HUDEP-2 (cell line): ENCODE data around the gene C1orf198.
"Not testable (repeated sequence)": the region's sequence is repeated elsewhere in the genome, so short reads cannot be mapped to it uniquely, and the experiment has no call there.

Experiments
- DNase-seq, 76 experiments: peaks; one replicate each; lab custom pipeline; 2025; ENCODE audit not compliant: unreplicated experiment in 76 of 76; lab: John Stamatoyannopoulos, UW

Gene C1orf198

DNA sequence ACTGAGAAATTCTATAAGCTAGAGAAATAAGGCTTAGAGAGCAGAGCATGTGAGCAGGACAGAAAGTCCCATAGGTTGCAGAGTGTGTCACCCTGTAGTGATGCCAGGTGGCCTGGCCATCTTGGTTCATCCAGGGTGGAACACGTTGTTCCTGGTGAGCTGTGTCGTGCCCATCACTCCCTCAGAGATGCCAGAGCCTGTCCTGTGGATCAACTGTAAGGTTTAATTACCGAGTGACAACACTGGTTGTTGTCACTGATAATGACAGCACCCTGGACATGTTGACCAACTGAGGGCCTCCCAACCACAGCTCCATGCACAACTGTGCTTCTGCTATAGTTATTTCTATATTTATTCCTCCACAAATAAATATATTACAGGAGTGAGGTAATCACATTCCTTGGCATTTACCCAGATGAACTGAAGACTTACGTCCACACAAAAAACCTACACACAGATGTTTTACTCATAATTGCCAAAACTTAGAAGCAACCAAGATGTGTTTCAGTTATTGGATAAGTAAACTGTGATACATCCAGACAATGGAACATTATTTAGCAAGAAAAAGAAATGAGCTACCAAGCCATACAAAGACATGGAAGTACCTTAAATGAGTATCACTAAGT, 6.2 kb downstream of the C1orf198 start:
- no peak for DNase-seq

DNA sequence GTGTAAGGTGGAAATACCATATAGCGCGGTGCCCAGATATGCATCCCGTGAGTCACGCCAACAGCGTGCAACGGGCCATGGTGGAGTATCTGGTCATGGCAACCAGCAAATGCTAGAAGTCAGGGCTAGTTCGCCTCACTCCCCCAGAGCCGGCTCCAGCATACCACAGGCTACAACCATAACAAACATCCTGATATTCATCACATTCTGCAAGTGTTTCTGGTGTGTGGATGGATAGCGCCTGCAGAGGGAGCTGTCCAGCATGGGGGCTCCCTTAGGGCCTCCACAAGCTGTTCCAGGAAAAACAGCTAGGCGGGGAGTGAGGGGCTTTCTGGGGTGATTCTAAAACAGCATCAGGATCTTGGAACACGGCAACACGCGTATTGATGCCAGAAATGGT, 6.8 kb downstream of the C1orf198 start:
- no peak for DNase-seq

GRCh38 chr1:230860617-230861384, 7.5 kb downstream of the C1orf198 start:
- no peak for DNase-seq

GRCh38 chr1:230858918-230859729, 9.2 kb downstream of the C1orf198 start:
- DNase-seq, result no peak

GRCh38 chr1:230858236-230858820, 10.0 kb downstream of the C1orf198 start:
- no peak for DNase-seq

DNA sequence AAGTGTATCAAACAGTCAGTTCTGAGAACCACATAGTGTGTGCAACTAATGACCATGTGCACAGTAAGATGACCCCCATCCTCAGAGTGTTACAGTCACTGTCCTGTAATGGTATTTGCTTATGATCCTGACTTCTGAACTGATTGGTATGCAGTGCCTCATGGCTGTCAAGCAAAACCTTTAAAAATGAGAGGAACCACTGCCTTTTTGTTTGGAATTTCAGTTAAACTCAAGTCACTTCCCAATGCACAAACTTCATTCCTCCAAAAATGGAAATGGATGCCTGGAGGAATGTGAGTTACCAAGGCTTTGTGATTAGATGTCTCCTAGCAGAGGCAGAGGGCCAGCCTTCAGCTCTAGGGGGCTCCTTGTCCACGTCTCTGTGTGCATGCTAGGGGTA, 10.5 kb downstream of the C1orf198 start:
- no peak for DNase-seq

DNA sequence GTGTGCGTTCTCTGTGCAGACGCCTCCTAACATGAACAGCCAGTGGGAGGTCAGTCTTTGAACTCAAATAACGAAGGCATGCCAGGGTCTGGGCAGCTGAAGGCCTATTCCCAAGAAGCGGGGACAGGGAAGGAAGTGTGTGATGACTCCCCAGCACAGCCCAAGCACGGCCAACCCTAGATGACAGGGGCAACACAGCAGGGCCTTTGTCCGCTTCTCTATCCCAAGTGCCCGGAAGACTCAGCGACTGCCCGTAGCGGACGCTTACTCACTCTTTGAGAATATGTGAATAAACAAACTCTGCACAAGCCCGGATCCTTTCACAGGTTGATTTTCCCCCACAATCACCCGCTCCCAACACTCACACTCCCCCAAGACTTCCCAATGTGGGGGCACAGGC, 11.2 kb downstream of the C1orf198 start:
- no peak for DNase-seq

DNA sequence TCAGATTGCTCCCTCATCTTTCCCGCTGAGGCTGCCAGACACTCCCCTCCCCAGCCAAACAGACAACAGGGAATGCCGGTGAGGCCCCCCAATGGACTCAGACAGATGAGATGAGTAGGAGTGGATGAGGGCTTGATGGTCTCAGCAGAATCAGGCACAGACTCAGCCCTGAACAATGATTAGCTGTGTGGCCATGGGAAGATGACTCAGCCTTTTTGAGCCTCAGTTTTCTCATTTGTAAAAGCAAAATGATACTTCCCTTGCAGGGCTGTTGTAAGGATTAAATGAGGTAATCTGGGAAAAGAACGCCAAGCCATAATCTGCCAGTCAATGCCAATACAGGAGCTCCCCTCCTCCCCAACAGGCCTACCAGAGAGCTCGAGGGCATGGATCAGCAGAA, 12.4 kb downstream of the C1orf198 start:
- no peak for DNase-seq

DNA sequence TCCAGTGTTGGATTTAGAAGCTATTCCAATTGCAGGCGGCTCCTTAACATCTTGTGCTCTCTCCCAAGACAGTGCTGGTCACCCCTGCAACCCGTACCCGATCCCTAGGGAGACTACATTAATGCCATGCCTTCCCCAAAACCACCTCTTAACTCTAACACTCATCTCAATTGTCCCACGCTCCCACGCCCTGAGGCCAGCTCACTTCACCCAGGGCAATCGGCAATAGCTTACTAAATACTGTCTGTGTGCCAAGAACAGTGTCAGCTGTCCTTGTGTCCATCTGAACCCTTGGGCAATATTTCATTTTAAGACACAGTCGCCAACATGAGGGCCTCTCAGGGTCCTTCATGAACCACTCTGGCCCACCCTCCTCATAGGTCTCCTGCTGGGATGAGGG, 13.9 kb downstream of the C1orf198 start:
- no peak for DNase-seq

- DNase-seq, result no peak
Observed at GRCh38 chr1:230853731-230854130, 14.6 kb downstream of the C1orf198 start.

GRCh38 chr1:230852959-230853358, 15.4 kb downstream of the C1orf198 start:
- DNase-seq, result no peak

DNA sequence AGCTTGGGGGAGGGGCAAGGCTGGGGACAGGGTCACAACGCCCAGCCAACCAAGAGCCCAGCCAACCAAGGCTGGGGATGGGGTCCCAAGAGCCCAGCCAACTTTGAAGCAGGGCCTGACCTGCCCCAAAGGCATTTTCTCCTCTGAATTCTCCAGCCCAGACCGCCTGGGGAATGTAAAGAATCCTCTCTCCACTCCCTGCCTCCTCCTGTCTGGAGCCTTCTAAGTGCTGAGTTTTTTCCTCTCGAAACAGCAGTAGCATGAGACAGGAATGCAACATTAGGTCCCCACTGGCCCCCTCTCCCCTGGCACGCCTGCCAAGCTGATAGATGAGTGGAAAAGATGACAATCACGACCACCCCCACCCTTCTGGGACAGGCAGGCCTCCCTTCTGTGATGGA, 17.0 kb downstream of the C1orf198 start:
- no peak for DNase-seq

DNA sequence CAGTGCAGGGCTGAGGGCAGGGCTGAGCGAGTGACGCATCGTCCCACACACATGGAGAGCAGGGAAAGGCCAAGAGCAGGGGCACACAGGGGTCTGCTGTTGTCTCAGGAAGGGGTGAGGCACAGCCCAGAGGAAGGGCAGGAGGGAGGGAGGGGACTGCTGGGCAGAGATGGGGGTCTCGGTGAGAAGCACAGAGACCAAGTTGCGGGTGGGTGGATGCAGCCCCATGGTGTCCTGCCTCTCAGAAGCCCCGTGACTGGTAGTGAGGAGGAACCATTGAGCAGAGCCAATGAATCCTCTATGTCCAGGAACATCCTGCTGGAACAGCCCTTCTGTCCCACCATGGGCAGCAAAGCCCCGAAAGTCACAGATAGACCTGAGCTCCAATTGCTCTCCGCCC, 17.8 kb downstream of the C1orf198 start:
- DNase-seq, result no peak

- DNase-seq, result no peak
Observed at GRCh38 chr1:230849451-230850224, 18.7 kb downstream of the C1orf198 start.

- no peak for DNase-seq
Observed at GRCh38 chr1:230848235-230848634, 20.1 kb downstream of the C1orf198 start.

DNA sequence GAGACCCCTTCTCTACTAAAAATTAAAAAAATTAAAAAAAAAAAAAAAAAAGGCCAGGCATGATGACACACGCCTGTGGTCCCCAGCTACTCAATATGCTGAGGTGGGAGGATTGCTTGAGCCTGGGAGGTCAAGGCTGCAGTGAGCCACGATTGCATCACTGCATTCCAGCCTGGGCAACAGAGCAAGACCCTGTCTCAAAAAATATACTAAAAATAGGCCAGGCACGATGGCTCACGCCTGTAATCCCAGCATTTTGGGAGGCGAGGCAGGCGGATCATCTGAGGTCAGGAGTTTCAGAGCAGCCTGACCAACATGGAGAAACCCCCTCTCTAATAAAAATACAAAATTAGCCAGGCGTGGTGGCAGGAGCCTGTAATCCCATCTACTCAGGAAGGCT, 23.1 kb downstream of the C1orf198 start:
- DNase-seq, result not testable (repeated sequence)

DNA sequence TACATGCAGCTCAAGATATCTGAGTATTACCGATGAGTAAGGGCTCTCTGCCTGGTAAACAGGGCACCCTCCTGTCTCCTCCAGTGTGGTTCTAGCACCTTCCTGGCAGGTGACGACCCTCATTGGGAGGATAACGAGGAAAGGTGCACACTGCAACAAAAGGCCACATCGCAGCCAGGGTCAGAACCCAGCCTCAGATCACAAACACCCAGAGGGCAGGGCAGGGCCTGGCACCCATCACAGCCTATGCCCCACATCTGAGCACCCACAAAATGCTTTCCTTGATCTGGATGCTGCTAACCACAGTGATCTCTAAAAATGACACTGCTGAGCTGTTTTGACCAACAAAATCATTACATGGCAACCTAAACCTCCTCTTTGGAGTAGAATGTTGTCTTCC, 23.8 kb downstream of the C1orf198 start:
- DNase-seq, result no peak

DNA sequence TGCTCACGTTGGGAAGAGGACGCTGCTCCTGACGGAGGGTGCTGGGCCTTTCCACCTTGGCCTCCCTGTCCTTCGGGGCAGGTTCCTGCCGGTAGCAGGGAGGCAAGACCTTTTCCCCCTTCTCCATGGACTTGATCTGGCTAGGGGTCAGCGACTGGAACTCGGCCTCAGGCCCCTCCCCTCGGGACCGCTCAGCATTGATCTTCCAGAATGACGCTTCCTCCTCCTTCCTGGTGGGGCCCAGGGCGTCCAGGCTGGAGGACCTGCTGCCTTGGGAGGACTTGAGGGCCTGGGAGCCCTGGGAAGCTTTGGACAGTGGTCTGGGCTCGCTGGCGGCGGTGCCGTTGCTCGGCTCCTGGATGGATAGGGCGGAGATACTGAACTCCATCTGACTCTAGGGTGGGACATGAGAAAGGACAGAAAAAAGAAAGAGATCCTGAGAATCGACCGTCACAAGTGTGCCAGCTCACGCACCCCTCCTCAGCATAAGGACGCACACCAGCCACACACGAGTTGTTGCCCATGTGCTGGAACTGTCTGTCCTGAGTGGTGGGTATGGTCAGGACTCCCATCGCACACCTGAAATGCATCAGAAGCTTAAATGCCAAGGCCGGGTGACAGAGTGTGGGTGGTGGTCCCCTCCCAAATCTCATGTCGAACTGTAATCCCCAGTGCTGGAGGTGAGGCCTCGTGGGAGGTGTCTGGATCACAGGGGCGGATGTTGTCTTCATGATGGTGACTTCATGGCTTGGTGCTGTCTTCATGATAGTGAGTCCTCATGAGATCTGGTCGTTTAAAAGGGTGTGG, 24.6 kb downstream of the C1orf198 start:
- no peak for DNase-seq

DNA sequence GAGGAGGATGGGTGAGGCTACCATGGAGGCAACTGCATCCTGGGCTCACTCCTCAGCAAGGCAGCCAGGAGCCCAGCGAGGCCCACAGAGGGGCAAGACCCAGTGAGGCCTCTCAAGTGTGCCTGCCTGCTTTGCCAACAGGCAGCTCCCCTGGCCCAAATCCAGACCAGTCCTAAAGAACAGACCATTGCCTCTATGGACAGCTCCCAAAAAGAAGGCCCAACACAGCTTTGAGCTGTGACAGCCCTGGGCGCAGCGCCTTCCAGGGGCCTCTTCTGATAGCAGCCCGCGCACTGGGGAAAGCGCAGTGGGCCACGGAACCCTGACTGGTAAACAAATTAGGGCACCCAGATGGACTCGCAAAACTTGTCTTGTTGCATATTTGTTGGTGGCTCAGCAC, 25.5 kb downstream of the C1orf198 start:
- DNase-seq, result no peak

- DNase-seq, result no peak
Observed at GRCh38 chr1:230839173-230839572, 29.1 kb downstream of the C1orf198 start.
